Uterus (tissue), 2 donors: ENCODE data around the gene TIGAR.

Experiments used
- POLR2A ChIP-seq, 2 donors: fragments of 450-650 bp; IDR thresholded peaks; one replicate each; pipeline ENCODE4 v1.6.1; 2016; ENCODE audit warnings: antibody characterized with exemption in 2 of 2, mild to moderate bottlenecking in 1 of 2, moderate library complexity in 1 of 2
- TF ChIP-seq, protein P1 (sequence below), 4 experiments: fragments of 200-600 bp in 2 of 4; fragments of 450-650 bp in 2 of 4; sonication (generic) in 2 of 4; IDR thresholded peaks; one replicate each; pipeline ENCODE4 v1.5.1; 2016 to 2019; ENCODE audit warnings: antibody characterized with exemption in 4 of 4, mild to moderate bottlenecking in 2 of 4, moderate library complexity in 1 of 4

DNA sequence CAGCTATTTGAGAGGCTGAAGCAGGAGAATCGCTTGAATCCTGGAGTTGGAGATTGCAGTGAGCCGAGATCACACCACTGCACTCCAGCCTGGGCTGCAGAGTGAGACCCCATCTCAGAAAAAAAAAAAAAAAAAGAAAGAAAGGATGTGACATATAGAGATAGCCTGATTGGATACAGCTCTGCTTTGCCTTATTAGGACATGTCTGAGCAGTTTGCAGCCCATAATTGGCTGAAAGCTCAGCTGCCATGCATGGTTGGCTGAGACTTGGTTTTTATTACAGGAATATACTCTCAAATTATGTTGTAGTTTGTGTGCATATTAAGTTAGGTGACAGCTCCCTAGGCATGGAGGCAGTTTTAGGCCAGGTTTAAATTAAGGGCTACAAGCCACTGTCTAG is 6.3 kb downstream of the TIGAR start:
- TF ChIP-seq POLR2A (IDR thresholded peaks at IDR 0.05): no peak
- TF ChIP-seq, protein P1, sequence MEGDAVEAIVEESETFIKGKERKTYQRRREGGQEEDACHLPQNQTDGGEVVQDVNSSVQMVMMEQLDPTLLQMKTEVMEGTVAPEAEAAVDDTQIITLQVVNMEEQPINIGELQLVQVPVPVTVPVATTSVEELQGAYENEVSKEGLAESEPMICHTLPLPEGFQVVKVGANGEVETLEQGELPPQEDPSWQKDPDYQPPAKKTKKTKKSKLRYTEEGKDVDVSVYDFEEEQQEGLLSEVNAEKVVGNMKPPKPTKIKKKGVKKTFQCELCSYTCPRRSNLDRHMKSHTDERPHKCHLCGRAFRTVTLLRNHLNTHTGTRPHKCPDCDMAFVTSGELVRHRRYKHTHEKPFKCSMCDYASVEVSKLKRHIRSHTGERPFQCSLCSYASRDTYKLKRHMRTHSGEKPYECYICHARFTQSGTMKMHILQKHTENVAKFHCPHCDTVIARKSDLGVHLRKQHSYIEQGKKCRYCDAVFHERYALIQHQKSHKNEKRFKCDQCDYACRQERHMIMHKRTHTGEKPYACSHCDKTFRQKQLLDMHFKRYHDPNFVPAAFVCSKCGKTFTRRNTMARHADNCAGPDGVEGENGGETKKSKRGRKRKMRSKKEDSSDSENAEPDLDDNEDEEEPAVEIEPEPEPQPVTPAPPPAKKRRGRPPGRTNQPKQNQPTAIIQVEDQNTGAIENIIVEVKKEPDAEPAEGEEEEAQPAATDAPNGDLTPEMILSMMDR (IDR thresholded peaks at IDR 0.05): no peak
